Stimulated activated CD8-positive, alpha-beta memory T cell treated with anti-CD3 and anti-CD28 coated beads, Interleukin-2, amount 100 ng/mL, for 1 hour (primary cell): ENCODE measurements around the gene SELP.

Experiments used
- DNase-seq, 2 donors: peaks; one replicate each; pipeline ENCODE4 v3.0.0-alpha.2; 2020; ENCODE audit warnings: low read depth in 2 of 2

The SELP gene

GRCh38 chr1:169576241-169576934, 53.5 kb downstream of the SELP start:
- no peak for DNase-seq

GRCh38 chr1:169574336-169574735, 55.6 kb downstream of the SELP start:
- no peak for DNase-seq

DNA sequence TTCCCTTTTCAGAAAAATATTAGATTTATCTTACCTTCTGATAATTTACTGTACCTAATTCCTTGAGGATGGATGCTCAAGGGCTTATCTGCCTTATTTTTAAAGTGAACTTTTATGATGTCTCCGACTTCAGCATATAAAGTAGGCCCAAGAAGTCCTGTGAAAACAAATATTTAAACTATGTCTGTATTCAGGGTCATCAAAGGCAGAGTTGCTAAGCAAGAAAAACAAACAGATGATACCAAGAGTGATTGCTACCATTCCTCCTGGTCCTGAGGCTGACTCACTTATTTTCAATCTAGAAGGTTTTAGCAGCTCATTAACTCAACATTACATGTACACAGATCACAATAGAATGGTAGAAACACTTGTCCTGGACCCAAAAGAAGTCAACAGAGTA, 57.7 kb downstream of the SELP start:
- DNase-seq, result no peak

DNA sequence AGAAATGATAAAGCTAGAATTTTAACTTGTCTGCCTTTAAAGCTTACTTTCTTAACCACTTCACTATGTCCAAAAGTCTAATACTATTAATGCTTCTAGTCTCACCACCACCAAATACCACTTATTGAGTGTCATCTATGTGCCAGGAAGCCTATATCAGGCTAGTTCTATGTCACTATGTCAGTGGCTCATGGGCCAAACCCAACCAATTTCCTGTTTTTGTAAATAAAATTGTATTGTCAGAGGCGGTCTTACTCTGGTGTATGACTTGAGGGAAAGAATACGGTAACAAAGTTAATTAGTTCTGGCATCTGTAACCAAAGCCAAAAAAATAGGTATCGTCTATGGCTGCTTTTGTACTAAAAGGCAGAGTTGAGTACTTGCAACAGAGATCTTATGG, 58.5 kb downstream of the SELP start:
- no peak for DNase-seq

DNA sequence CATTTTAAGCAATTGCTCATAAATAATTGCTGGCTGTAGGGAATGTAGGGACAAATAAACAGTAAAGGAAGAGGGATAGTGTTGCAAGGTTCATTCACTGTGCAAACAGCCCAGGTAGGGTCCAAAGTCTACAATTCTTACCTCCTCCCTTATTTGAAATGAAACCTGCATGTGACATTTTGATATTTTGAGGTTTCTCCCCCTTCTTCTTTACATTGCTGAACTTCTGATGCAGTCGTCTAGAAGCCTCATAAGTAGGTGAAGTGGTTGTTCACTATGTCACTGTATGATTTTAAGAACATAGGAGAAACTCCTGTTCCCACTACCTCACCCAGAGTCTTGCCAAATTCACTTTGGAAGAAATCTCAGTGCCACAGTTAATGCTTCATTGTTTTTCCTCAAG, 59.8 kb downstream of the SELP start:
- DNase-seq, result no peak

DNA sequence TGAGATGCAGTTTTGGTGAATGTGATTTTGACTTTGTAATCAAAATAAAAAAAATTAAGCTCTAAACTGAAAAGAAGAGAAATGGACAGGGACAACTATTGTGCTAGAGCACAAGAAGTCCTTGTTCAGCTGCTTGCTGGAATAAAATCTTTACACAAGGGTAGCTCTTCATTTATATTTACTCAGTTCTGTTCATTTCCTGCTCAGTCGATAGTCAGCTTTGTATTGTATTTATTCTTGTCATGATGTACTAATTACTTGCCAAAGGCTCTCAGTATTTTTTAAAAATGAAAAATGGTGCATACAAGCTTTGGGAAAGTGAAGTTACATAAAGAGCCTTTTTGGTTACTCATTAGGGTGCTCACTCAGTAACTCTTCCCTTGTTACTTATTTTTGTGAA, 61.4 kb downstream of the SELP start:
- DNase-seq, result no peak

GRCh38 chr1:169565335-169566271, 64.3 kb downstream of the SELP start:
- no peak for DNase-seq

GRCh38 chr1:169563650-169564049, 66.3 kb downstream of the SELP start:
- DNase-seq, result no peak

DNA sequence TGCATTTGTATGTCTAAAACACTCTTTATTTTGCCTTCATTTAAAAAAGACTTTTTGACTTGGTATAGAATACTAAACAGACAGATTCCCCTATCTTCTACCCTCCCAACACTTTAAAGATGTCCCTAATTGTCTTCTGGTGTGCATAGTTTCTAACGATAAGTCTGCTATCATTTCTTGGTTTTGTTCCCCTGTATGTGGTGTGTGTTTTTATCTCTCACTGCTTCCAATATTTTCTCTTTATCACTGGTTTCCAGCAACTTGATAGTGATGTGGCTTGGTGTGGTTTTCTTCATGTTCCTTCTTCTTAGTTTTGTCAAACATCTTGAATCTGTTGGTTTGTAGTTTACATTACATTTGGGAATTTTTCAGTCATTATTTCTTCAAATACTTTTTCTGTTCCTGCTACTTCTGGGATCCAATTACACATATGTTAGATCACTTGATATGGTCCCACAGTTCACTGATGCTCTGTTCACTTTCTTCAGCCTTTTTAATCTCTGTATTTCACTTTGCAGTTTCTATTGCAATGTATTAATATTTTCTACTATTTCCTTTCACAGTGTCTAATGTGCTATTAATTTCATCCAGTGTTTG, 66.8 kb downstream of the SELP start:
- no peak for DNase-seq

DNA sequence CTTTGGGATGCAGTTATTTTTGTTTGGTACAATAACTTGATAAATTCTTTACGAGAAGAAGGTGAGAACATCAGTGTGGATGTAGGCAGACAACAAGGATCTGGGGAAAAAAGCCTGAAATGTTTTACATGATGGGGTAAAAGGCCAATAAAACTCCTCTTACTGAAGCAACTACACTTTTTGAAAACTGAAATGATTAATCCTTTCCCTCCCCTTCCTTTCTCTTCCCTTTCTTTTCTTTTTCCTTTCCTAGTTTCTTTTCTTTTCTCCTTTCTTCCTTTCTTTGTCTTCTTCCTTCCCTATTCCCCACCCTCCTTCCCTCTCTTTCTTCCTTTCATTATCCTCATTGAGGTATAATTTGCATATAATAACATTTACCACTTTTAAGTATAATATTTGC, 68.2 kb downstream of the SELP start:
- no peak for DNase-seq

- no peak for DNase-seq
Measured at GRCh38 chr1:169557131-169557530, 72.8 kb downstream of the SELP start.

GRCh38 chr1:169550294-169550693, 79.6 kb downstream of the SELP start:
- no peak for DNase-seq

GRCh38 chr1:169548282-169548681, 81.6 kb downstream of the SELP start:
- no peak for DNase-seq

GRCh38 chr1:169546087-169546995, 83.6 kb downstream of the SELP start:
- DNase-seq, result peak; percentile 8 to 27

GRCh38 chr1:169545472-169545871, 84.5 kb downstream of the SELP start:
- no peak for DNase-seq

DNA sequence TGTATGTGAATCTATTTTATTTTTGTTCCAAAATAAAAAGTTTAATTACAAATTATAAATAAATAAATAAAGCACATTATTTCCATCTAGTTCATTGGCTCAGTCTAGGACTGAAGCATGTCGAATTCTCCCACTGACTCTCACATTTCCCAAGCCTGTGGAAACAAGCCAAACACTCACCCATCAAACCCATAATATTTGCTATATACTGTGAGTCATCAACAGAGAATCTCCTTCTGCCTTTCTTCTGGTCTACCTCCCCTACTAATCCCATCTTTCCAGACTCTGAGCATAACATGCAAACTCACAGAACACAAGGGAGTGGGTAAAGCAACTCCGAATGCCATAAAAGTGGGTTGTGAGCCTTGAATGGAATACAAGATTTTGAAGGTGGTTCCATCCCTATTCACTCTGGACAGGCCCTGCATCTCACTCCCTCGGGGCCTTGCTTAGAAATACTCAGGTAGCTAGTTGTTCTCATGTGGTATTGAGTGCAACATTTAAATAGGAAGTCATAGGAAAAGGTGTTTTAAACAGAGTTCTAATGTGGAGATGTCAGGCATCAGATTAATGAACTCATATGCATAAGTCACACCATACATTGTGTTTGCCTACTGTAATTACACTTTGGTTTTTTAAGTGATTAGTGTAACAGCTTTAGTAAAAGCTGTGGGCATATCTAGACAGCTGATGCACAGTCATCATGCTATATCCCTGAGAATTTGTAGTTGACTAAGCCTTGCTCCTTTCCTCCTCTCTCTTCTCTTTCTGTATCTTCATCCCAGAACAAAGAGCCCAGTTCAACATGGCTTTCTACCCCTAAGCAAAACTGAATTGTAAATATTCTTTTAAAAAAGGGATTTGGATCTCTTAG, 90.7 kb downstream of the SELP start:
- no peak for DNase-seq
